ENCODE data around the gene JPH2.

- TF ChIP-seq POLR2A (IDR thresholded peaks at IDR 0.05; ENCODE audit: low read depth, low read length) (no peak), CTCF (conservative IDR thresholded peaks at IDR 0.05; ENCODE audit: low read depth, low read length) (no peak), BHLHE40 (IDR thresholded peaks at IDR 0.05; ENCODE audit: low read depth, low read length) (no peak), MAFK (IDR thresholded peaks at IDR 0.05; ENCODE audit: low read depth, low read length) (no peak), MAZ (IDR thresholded peaks at IDR 0.05; ENCODE audit: borderline replicate concordance, low read depth, low read length) (no peak), SMC3 (IDR thresholded peaks at IDR 0.05; ENCODE audit: low read depth, low read length) (no peak), ELK1 (IDR thresholded peaks at IDR 0.05; ENCODE audit: borderline replicate concordance, low read depth, low read length) (no peak), RFX5 (IDR thresholded peaks at IDR 0.05; ENCODE audit: low read depth, low read length) (no peak), RCOR1 (IDR thresholded peaks at IDR 0.05; ENCODE audit: insufficient replicate concordance, low read length) (no peak), CEBPB (IDR thresholded peaks at IDR 0.05; ENCODE audit: low read depth, low read length) (no peak)
Observed at GRCh38 chr20:44172572-44172950, 14.4 kb downstream of the JPH2 start.
